GM19438 (cell line): ENCODE data around the gene ZMYM4.
A peak's percentile ranks its signal among the peaks of the same experiment; 100 is the strongest.

Experiments
- ATAC-seq: cut with Tn5 transposase; IDR thresholded peaks from one replicate; pipeline ENCODE4 v1.9.1; 2021; ENCODE audit warnings: low read depth; ENCODE audit not compliant: unreplicated experiment

Gene ZMYM4

DNA sequence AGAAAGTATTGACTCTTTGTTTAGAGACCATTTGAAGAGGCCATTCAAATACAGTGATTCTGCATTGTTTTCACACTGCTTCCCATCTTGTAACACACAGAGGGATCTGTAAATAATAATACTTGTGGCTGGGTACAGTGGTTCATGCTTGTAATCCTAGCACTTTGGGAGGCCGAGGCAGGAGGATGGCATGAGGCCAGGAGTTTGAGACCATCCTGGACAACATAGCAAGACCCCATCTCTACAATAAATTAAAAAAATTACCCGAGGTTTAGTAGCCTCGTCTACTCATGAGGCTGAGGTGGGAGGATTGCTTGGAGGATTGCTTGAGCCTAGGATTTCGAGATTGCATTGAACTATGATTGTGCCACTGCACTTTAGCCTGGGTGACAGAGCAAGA lies 5.7 kb downstream of the ZMYM4 start:
- ATAC-seq: no peak

DNA sequence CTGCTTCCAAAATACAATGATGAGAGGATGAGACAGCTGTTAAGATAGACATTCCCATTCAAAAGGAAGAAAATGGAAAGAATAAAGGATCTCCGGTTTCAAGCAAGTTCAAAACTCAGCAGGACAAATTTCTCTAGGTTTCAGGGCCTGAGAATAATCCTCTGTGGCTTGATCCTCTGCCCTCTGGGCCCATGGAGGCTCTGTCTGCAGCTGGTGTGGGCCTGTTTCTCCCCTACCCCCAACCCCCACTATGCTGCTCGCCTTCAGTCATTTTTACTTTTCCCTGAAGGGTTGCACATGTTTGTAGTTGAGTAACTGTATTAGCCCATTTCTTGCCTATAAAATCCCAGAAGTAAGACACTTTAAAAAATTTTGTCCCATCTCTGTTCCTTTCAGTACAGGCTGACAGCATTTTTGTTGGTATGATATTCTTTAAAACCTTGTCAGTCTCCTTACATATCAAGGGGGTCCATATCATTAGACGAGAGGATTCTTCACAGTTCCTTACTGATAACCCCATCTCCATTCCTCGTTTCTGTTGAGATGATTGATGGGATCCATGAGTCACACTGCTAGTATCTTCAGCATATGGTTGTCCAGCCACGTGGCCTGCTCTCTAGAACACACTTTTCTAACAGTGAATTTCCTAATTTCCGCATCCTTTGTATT lies 10.5 kb downstream of the ZMYM4 start:
- no peak for ATAC-seq

DNA sequence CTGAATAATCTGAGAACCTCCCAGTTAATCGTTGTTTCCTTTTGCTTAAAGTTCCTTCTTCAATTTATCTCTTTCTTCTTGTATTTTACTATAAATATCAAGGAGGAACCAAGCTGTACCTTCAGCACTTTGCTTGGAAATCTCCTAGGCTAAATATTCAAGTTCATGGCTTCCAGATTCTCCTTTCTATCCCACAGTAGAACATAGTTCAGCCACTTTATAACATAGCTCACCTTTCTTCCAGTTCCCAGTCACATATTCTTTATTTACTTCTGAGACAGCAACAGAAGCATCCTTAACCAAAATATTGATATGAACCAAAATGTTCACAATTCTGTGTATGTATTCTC lies 11.0 kb downstream of the ZMYM4 start:
- ATAC-seq: no peak

DNA sequence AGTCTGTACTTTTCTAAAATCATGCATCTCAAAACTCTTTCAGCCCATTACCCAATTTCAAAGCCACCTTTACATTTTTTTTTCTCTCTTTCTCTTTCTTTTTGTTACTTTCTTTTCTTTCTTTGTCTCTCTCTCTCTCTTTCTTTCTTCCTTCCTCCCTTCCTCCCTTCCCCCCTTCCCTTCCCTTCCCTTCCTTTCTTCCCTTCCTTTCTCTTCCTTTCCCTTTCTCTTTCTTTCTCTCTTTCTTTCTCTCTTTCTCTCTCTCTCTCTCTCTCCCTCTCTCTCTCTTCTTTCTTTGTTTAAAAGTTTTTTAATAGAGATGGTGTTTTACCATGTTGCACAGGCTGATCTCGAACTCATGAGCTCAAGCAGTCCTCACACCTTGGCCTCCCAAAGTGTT lies 11.5 kb downstream of the ZMYM4 start:
- no peak for ATAC-seq

DNA sequence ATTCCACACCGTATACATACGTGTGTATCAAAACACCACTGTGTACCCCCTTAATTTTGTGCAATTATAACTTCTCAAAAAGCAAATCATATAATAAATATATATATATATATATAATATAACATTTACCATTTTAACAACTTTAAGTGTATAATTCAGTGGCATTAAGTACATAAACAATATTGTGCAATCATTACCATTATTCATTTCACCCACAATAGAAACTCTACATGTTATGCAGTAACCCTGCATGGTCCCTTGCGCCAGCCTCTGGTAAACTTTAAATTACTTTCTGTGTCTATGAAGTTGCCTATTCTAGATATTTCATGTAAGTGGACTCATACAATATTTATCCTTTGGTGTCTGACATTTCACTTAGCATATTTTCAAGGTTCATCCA lies 13.1 kb downstream of the ZMYM4 start:
- ATAC-seq: no peak

DNA sequence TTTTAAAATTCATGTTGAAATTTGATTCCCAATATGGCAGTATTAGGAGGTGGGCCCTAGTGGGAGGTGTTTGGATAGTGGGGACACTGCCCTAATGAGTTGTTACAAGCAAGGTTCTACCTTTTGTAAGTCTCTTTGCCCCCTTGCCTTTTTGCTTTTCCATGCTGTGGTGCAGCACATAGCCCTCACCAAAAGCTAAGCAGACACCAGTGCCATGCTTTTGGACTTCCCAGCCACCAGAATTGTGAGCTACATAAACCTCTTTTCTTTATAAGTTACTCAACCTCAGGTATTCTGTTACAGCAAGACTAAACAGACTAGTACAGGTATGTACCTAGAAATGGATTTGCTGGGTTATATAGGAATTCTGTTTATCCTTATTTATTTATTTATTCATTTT lies 13.7 kb downstream of the ZMYM4 start:
- no peak for ATAC-seq

DNA sequence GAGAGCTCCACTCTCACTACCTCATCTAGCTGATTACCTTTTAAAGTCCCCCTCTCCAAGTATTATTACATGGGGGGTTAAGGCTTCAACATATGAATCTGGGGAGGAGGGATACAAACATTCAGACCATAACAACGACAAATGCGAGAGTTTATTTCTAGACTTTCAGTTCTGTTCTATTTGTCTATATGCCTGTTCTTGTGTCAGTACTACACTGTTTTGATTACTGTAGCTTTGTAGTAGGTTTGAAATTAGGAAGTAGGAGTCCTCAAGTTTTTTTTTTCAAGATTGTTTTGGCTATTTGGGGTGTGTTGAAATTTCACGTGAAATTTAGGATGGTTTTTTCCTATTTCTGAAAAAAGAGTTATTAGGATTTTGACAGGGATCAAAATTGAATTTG lies 16.3 kb downstream of the ZMYM4 start:
- ATAC-seq: no peak

DNA sequence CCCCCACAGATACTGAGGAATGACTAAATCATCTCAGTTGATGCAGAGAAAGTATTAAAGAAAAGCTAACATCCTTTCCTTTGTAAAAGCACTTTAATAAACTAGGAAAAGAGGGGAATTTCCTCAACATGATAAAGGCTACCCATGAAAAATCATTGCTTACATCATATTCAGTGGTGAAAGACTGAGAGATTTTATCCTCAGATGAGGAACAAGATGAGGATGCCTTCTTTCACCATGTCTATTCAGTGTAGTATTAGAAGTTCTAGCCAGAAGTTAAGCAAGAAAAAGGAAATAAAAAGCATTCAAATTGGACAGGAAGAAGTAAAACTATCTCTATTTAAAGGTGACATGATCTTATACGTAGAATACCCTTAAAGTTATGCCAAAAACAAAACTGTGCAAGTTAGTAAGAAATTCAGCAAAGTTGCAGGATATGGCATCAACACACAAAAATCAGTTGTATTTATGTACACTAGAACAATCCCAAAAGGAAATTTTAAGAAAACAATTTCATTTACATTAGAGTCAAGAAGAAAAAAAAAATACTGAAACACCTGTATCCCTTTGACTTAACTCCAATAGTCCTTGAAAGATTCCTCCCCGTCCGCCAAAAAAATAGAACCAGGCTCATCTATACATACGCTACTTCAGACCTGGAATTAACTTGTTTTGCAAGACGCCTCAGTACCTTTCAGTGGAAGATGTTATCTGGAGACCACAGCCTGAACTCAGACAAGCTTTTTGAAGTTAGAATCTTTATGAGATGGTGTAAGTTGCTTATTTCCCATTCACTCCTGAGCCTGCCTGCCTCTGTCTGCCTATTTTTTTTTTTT lies 17.5 kb downstream of the ZMYM4 start:
- ATAC-seq: no peak

DNA sequence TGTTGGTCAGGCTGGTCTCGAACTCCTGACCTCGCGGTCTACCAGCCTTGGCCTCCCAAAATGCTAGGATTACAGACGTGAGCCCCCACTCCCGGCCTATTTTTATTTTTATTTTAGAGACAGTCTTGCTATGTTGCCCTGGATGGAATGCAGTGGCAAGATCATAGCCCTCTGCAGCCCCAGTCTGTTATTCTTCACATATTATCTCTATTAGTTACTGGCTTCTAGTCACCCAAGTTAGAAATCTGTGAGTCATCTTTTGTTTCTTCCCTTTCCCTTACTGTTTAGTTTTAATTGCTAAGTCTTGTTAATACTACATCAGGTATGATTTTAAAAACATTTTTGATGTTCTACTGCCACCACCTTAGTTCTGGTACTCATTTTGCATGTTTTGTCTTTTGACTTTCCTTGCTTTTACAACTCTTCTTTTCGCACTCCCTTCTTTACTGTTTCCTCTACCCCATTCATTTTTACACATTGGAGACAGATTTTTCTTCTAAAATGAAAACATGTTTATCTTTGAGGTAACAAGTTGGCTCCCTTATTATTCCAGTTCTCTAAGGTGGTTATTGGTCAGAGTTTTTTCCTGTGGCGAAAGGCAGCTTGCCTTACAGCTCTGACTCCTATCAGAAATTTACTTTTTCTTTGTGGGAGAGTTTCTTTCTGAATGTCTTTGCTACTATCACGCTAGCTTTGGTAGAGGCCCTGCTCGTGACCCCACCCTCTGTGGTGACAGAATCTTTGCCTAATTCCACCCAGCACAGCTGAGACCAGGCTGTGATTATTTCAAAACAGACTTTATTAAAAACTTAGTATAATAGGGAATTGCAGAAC lies 19.5 kb downstream of the ZMYM4 start:
- ATAC-seq: no peak

DNA sequence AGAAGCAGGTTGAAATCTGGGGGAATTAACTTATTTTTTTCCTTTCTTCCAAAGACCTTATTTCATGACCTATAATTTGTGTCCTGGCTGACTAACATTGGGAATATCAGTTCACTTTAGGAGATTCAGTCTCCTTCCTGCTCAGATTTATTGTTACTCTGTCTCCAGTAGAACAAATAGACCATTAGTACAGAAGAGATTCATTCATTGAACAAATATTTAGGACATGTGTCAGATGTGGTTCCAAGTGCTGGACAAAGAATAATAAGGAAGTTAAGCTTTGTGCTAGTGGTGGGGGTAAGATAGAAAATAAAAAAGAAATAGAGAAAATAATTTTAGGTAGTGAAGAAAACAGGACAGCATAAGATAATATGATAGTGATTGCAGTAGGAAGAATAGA lies 20.3 kb downstream of the ZMYM4 start:
- no peak for ATAC-seq

DNA sequence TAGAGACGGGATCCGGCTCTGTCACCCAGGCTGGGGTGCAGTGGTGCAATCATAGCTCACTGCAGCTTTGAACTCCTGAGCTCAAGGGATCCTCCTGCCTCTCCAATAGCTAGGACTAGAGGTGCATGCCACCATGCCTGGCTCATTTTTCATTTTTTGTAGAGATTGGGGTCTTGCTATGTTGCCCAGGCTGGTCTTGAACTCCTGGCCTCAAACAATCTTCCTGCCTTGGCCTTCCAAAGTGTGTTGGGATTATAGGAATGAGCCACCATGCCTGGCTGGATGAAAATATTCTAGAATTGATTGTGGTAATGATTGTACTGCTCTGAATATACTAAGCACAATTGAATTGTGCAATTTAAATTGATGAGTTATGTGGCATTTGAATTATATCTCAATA lies 21.9 kb downstream of the ZMYM4 start:
- ATAC-seq: no peak

DNA sequence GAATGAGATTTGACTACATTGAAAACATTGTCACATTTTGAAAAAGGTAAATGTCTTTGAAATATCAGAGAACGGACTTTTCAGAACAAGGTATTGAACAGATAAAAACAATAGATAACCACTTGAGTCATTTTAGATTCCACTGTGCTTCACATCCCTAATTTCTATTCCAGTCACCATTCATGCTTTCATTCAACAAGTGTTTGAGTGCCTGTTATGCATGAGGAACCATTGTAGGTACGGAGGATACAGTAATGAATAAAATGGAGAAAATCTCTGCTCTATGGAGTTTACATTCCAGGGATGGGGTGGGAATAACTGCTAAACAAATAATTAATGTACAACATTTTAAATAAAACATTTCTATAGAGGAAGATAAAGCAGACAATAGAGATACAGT lies 26.3 kb downstream of the ZMYM4 start:
- no peak for ATAC-seq

DNA sequence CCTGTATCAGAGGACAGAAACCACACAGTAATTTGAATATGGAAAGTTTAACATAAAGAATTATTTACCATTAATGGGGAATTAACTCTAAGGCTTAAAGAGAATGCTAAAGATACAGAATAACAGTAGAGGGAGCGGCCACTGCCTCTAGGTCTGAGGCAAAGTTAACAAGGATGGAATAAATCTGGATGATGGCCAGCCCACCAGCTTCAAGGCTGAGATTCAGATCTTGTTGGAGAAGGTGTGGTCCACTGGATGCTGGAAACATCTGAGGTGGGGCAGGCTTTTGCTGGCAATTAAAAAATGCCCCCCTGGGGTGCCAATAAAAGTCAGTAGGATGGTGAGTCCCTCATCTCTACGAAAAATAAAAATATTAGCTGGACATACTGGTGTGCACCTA lies 29.4 kb downstream of the ZMYM4 start:
- ATAC-seq: no peak

DNA sequence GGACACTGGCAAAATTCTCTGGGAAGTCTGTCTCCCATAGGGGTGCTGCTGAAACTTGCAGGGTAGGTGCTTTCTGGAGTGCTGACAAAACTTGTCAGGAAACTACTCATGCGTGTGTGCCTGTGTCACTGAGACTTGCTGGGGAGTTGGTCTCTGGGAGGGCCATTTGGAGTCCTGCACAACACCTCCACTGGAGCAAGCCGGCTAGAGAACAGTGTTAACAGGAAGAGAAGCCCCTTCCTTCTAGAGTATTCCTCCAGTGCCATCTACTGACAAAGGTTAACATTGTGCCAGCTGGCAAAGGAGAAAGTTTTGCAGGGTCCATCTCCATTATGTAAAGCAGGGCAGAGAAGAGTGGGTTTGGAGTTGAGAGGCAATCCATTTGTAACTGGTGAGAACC lies 30.0 kb downstream of the ZMYM4 start:
- peak; percentile 68 for ATAC-seq

DNA sequence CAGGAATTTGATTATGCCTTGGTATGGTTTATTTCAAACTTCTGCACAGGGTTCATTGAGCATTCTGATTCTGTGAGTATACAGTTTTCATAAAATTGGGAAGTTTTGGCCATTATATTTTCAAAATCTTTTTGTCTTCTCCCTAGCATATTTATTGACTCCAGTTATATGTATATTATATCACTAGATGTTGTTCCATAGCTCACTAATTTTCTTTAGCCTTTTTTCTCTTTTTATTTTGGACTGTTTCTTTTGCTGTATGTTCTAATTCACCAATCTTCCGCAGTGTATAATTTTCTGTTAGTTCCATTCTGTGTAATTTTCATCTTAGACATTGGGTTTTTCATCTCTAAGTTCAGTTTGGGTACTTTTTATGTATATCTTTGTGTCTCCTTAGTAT lies 31.9 kb downstream of the ZMYM4 start:
- no peak for ATAC-seq

DNA sequence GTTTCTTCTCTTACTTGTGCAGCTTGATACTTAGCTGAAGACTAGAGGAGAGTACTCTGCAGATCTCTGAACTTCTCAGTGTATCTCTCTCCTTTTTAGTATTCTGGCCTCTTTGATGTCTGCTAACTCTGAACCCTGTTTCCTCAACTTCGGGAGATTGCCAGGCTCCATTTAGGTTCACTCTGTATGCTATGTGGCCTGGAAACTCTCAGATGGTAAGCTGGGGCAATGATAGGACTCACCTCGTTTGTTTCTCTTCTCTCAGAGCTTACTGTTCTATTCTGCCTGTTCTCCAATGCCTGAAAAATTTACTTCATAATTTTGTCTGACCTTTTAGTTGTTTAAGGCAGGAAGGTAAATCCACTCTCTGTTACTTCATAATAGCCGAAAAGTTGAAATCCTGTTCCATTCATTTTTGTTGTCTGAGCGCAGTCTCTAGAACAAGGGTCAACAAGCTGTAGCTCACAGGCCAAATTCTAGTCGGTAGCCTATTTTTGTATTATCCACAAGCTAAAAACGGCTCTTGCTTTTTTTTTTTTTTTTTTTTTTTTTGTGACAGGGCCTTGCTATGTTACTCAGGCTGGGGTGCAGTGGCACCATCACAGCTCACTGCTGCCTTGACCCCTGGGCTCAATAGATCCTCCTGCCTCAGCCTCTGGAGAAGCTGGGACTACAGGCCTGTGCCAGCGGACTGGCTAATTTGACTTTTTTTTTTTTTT lies 33.3 kb downstream of the ZMYM4 start:
- no peak for ATAC-seq

DNA sequence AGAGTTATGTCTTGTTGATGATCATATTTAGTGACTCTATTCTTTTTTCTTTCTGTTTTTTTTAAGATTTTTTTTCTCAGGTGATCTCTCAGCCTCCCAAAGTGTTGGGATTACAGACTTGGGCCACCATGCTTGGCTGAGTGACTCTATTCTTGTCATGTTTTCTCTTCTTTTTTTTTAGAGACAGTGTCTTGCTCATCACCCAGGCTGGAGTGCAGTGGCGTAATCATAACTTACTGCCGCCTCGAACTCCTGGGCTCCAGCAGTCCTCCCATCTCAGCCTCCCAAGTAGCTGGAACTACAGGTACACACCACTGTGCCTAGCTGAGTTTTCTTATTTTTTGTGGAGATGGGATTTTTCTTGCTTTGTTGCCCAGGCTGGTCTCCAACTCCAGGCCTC lies 36.9 kb downstream of the ZMYM4 start:
- no peak for ATAC-seq

DNA sequence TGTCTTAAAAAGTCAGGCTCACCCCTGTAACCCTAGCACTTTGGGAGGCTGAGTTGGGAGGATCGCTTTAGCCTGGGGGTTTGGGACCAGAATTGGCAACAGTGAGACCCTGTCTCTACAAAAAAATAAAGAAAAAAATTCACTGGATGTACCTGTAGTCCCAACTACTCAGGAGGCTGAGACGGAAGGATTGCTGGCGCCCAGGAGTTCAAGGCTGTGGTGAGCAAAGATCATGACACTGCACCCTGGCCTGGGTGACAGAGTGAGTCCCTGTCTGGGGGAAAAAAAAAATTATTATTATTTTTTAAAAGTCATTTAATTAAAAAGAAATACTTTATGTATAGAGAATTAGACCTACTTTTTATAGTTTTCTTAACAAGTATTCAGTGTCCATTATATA lies 47.1 kb downstream of the ZMYM4 start:
- no peak for ATAC-seq

DNA sequence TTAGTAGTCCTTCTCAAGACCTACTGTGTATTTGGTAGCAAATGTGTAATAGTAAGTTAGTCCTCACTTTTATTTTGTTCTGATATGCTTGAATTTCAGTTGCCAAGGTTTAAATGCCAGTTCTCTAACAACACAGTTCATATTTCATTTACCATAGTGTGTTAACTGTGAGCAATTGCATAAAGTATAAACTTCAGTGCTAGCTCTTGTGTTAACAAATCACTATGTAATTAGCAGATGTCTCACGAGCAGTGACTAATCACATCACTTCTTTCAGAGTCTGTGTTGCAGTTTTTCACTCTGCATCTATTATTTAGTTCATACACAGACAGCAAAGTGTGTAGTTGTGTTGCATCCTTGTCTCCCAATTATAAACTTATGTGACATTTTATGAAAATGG lies 47.8 kb downstream of the ZMYM4 start:
- no peak for ATAC-seq

DNA sequence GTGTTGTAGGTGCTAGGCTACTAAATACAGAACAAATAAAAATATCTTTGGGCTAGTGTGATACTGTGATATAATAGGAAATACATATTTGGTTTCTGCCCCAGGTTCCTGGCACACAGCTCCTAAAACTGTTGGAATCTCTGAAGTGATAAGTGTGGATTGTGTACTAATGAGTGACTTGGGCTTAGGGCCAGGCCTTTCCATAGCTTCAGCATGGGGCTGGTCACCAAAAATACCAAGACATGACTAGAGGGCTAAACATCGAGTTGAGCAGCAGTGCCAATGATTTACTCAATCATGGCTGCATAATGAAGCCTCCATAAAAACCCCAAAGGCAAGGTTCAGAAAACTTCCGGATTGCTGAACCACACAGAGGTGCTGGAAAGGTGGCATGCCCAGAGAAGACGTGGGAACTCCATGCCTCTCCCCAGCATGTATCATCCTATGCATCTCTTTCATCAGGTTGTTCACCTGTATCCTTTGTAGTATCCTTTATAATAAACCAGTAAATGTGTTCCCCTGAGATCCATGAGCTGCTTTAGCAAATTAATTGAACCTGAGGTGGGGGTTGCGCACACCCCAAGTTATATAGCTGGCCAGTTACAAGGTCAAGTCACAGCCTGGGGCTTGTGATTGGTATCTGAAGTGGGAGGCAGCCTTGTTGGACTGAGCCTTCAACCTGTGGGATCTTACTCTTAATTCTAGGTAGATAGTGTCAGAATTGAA lies 51.6 kb downstream of the ZMYM4 start:
- ATAC-seq: no peak
